HG03558 (cell line): ENCODE results near the gene R3HCC1L.
"Not testable (repeated sequence)": the region's sequence is repeated elsewhere in the genome, so short reads cannot be mapped to it uniquely, and the experiment has no call there.

Experiments
- ATAC-seq: cut with Tn5 transposase; IDR thresholded peaks from one replicate; pipeline ENCODE4 v1.9.1; 2021; ENCODE audit warnings: moderate number of reproducible peaks; ENCODE audit not compliant: unreplicated experiment; ENCODE audit errors: extremely low read depth

Gene R3HCC1L

GRCh38 chr10:98125940-98126631 lies 8.4 kb upstream of the R3HCC1L start:
- no peak for ATAC-seq

GRCh38 chr10:98128802-98129201 lies 5.7 kb upstream of the R3HCC1L start:
- ATAC-seq: no peak

GRCh38 chr10:98131619-98132018 lies 2.8 kb upstream of the R3HCC1L start:
- ATAC-seq: no peak

GRCh38 chr10:98133075-98133752 lies 1.2 kb upstream of the R3HCC1L start:
- ATAC-seq: peak; percentile 33

- no peak for ATAC-seq
Observed at GRCh38 chr10:98134117-98134430, 383 bp upstream of the R3HCC1L start.

GRCh38 chr10:98135222-98135899 lies 904 bp downstream of the R3HCC1L start:
- no peak for ATAC-seq

- ATAC-seq: not testable (repeated sequence)
Observed at GRCh38 chr10:98136775-98137174, 2.3 kb downstream of the R3HCC1L start.

- no peak for ATAC-seq
Observed at GRCh38 chr10:98138031-98138430, 3.6 kb downstream of the R3HCC1L start.

GRCh38 chr10:98139431-98139830 lies 5.0 kb downstream of the R3HCC1L start:
- ATAC-seq: no peak

- ATAC-seq: no peak
Observed at GRCh38 chr10:98141484-98142073, 7.1 kb downstream of the R3HCC1L start.

GRCh38 chr10:98144985-98145384 lies 10.5 kb downstream of the R3HCC1L start:
- ATAC-seq: no peak

GRCh38 chr10:98149858-98150257 lies 15.4 kb downstream of the R3HCC1L start:
- no peak for ATAC-seq

- ATAC-seq: no peak
Observed at GRCh38 chr10:98150544-98150943, 16.1 kb downstream of the R3HCC1L start.

- not testable (repeated sequence) for ATAC-seq
Observed at GRCh38 chr10:98152778-98153177, 18.3 kb downstream of the R3HCC1L start.

GRCh38 chr10:98153213-98153958 lies 18.9 kb downstream of the R3HCC1L start:
- ATAC-seq: not testable (repeated sequence)

- ATAC-seq: no peak
Observed at GRCh38 chr10:98154076-98154475, 19.6 kb downstream of the R3HCC1L start.

- ATAC-seq: no peak
Observed at GRCh38 chr10:98158576-98158975, 24.1 kb downstream of the R3HCC1L start.

- no peak for ATAC-seq
Observed at GRCh38 chr10:98163941-98164340, 29.5 kb downstream of the R3HCC1L start.

- ATAC-seq: no peak
Observed at GRCh38 chr10:98167191-98167590, 32.7 kb downstream of the R3HCC1L start.

- ATAC-seq: no peak
Observed at GRCh38 chr10:98168147-98168546, 33.7 kb downstream of the R3HCC1L start.
